Retinal pigment epithelial cell (primary cell): Measurements from ENCODE around the gene DHRS4L2.
"Not testable (repeated sequence)": the region's sequence is repeated elsewhere in the genome, so short reads cannot be mapped to it uniquely, and the experiment has no call there.

ENCODE experiments used
- DNase-seq: peaks from one replicate; pipeline ENCODE4 v3.0.0-alpha.2; 2010; ENCODE audit warnings: low read depth
- H3K4me3 ChIP-seq: 2 replicates; pipeline ENCODE4 v1.5.1; 2011; ENCODE audit warnings: mild to moderate bottlenecking, low read length, control low read depth, moderate library complexity
- CTCF ChIP-seq: conservative IDR thresholded peaks from 2 replicates; pipeline ENCODE4 v1.5.1; 2011; ENCODE audit warnings: low read depth, low read length, control low read depth, inconsistent platforms

DHRS4L2 gene

GRCh38 chr14:23977208-23977607, 11.5 kb upstream of the DHRS4L2 start:
- not testable (repeated sequence) for DNase-seq

GRCh38 chr14:23981951-23982813, 6.5 kb upstream of the DHRS4L2 start:
- not testable (repeated sequence) for H3K4me3 ChIP-seq, DNase-seq

More at GRCh38 chr14:23977208-23977607, 11.5 kb upstream of the DHRS4L2 start:
- not testable (repeated sequence) for H3K4me3 ChIP-seq
- peak; percentile 32 for TF ChIP-seq CTCF

- TF ChIP-seq CTCF: no peak
- H3K4me3 ChIP-seq: no peak overlapping the region
- peak; percentile 66 for DNase-seq
These were observed 3.7 kb upstream of the DHRS4L2 start for GRCh38 chr14:23984891-23985602.

GRCh38 chr14:23988223-23988606, 514 bp upstream of the DHRS4L2 start:
- not testable (repeated sequence) for H3K4me3 ChIP-seq, DNase-seq

GRCh38 chr14:23989734-23990445, 1.2 kb downstream of the DHRS4L2 start:
- H3K4me3 ChIP-seq, DNase-seq: not testable (repeated sequence)

- not testable (repeated sequence) for DNase-seq, H3K4me3 ChIP-seq
These were observed 2.2 kb downstream of the DHRS4L2 start for GRCh38 chr14:23990961-23991360.

GRCh38 chr14:23993042-23993441, 4.3 kb downstream of the DHRS4L2 start:
- not testable (repeated sequence) for DNase-seq, H3K4me3 ChIP-seq

GRCh38 chr14:23996009-23996408, 7.3 kb downstream of the DHRS4L2 start:
- not testable (repeated sequence) for DNase-seq, H3K4me3 ChIP-seq

- DNase-seq, H3K4me3 ChIP-seq: not testable (repeated sequence)
These were observed 8.1 kb downstream of the DHRS4L2 start for GRCh38 chr14:23996825-23997224.

- not testable (repeated sequence) for DNase-seq
These were observed 10.9 kb downstream of the DHRS4L2 start for GRCh38 chr14:23999640-24000039.

GRCh38 chr14:24001078-24001477, 12.3 kb downstream of the DHRS4L2 start:
- H3K4me3 ChIP-seq, DNase-seq: not testable (repeated sequence)

More at GRCh38 chr14:23999640-24000039, 10.9 kb downstream of the DHRS4L2 start:
- not testable (repeated sequence) for H3K4me3 ChIP-seq

GRCh38 chr14:24001679-24002078, 12.9 kb downstream of the DHRS4L2 start:
- not testable (repeated sequence) for H3K4me3 ChIP-seq, DNase-seq

- H3K4me3 ChIP-seq: peak overlapping the region; percentile 43
- DNase-seq: not testable (repeated sequence)
These were observed 17.7 kb downstream of the DHRS4L2 start for GRCh38 chr14:24006471-24006816.

- H3K4me3 ChIP-seq: peak overlapping the region; percentile 43
- DNase-seq: not testable (repeated sequence)
These were observed 18.3 kb downstream of the DHRS4L2 start for GRCh38 chr14:24006817-24007652.
